Activated naive CD8-positive, alpha-beta T cell treated with anti-CD3 and anti-CD28 coated beads, Interleukin-2, amount 50 U/mL, for 24 hours (primary cell): ENCODE results near the gene MISP3.
A peak's percentile ranks its signal among the peaks of the same experiment; 100 is the strongest.
"Not testable (repeated sequence)": the region's sequence is repeated elsewhere in the genome, so short reads cannot be mapped to it uniquely, and the experiment has no call there.

Experiments used
- ATAC-seq: fragments of 150-1000 bp; cut with Tn5 transposase; one replicate; pipeline ENCODE4 v1.10.0; 2021
- DNase-seq: peaks from one replicate; pipeline ENCODE4 v3.0.0; 2021
- H3K27ac Mint-ChIP-seq: one replicate; pipeline ENCODE4 v1.8.0; 2021; ENCODE audit warnings: mild to moderate bottlenecking, mixed read lengths
- H3K27me3 Mint-ChIP-seq: one replicate; pipeline ENCODE4 v1.8.0; 2021; ENCODE audit warnings: mixed read lengths
- H3K36me3 Mint-ChIP-seq: one replicate; pipeline ENCODE4 v1.8.0; 2021; ENCODE audit warnings: low read depth, mixed read lengths
- H3K4me1 Mint-ChIP-seq: one replicate; pipeline ENCODE4 v1.8.0; 2021; ENCODE audit warnings: mixed read lengths
- H3K4me3 Mint-ChIP-seq: one replicate; pipeline ENCODE4 v1.8.0; 2021; ENCODE audit warnings: mild to moderate bottlenecking, moderate library complexity, mixed read lengths
- H3K9me3 Mint-ChIP-seq: one replicate; pipeline ENCODE4 v1.8.0; 2021; ENCODE audit warnings: mixed read lengths

MISP3 gene

DNA sequence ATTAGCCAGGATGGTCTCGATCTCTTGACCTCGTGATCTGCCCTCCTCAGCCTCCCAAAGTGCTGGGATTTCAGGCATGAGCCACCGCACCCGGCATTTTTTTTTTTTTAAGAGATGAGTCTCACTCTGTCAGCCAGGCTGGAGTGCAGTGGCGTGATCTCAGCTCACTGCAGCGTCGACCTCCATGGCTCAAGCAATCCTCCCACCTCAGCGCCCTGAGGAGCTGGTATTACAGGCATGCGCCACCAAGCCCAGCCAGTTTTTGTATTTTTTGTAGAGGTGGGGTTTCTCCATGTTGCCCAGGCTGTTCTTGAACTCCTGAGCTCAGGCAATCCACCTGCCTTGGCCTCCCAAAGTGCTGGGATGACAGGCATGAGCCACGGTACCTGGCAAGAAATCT, 24.7 kb upstream of the MISP3 start:
- not testable (repeated sequence) for ATAC-seq, H3K27me3 Mint-ChIP-seq, DNase-seq, H3K4me1 Mint-ChIP-seq, H3K4me3 Mint-ChIP-seq, H3K27ac Mint-ChIP-seq, H3K9me3 Mint-ChIP-seq
- peaks cover 49% of the 10 kb centered on the region for H3K36me3 Mint-ChIP-seq

DNA sequence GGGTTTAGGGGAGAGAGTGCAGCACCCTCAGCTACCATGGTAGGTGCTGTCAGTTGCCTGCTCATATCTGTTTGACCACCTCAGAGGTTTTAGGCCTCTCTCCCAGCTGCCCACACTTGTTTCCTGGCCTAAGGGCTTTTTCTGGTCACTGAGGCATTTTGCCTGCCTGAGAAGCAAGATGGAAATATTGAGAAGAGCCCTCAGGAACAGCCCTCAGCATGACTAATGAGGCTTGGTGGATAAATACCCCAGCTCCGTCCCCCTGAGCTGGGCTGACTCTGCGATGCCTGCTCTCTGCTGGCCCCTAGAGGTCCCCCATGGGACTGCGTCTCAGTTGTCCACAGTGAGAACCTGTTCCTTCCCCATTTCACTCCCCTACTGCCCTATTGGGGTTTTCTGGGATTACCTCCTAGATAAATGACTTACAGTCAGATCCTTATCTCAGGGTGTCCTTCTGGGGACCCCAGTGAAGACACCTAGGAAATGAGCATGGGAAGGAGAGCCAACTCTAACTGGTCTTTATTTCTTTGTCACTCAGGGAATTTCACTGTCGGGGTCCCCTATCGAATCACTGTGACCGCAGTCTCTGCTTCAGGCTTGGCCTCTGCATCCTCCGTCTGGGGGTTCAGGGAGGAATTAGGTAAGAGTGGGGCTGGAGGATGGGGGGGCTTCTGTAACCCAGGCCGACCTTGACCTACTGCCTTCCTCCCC, 24.0 kb upstream of the MISP3 start:
- H3K4me1 Mint-ChIP-seq: peaks cover 9% of the 10 kb centered on the region
- peaks cover 48% of the 10 kb centered on the region for H3K36me3 Mint-ChIP-seq
- H3K27ac Mint-ChIP-seq: no peak overlapping the region
- no peaks in the 10 kb centered on the region for H3K9me3 Mint-ChIP-seq
- ATAC-seq (peak; percentile 92), DNase-seq (peak; percentile 86)
- no peak overlapping the region for H3K4me3 Mint-ChIP-seq
- no peaks in the 10 kb centered on the region for H3K27me3 Mint-ChIP-seq

DNA sequence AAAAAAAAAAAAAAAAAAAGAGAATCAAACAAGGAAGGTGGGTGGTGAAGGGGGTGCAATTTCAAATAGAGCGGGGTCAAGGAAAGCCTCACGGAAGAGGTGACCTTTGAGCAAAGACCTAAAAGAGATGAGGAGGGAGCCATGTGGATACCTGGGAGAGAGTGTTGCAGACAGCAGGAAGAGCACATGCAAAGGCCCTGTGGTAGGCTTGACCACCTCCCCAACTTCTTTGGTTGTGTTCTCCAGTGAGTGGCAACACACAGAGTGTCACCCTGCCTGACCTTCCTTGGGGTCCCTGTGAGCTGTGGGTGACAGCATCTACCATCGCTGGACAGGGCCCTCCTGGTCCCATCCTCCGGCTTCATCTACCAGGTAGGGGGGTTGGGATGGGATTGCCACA, 22.1 kb upstream of the MISP3 start:
- Mint-ChIP-seq H3K4me3 (no peak overlapping the region), H3K4me1 (peaks cover 9% of the 10 kb centered on the region), H3K9me3 (no peaks in the 10 kb centered on the region), H3K27me3 (peaks cover 3% of the 10 kb centered on the region), H3K27ac (no peak overlapping the region), H3K36me3 (peaks cover 50% of the 10 kb centered on the region)
- no peak for ATAC-seq
- no peak for DNase-seq

DNA sequence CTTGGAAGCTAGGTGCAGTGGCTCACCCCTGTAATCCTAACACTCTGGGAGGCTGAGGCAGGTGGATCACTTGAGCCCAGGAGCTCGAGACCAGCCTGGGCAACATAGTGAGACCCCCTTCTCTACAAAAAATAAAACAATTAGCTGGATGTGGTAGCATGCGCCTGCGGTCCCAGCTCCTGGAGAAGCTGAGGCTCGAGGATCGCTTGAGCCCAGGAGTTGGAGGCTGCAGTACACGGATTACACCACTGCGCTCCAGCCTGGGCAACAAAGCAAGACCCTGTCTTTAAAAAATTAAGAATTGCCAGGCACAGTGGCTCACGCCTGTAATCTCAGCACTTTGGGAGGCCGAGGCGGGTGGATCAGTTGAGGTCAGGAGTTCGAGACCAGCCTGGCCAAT, 21.6 kb upstream of the MISP3 start:
- not testable (repeated sequence) for H3K9me3 Mint-ChIP-seq, DNase-seq, H3K4me3 Mint-ChIP-seq, H3K4me1 Mint-ChIP-seq, ATAC-seq, H3K27ac Mint-ChIP-seq, H3K27me3 Mint-ChIP-seq
- peaks cover 47% of the 10 kb centered on the region for H3K36me3 Mint-ChIP-seq

DNA sequence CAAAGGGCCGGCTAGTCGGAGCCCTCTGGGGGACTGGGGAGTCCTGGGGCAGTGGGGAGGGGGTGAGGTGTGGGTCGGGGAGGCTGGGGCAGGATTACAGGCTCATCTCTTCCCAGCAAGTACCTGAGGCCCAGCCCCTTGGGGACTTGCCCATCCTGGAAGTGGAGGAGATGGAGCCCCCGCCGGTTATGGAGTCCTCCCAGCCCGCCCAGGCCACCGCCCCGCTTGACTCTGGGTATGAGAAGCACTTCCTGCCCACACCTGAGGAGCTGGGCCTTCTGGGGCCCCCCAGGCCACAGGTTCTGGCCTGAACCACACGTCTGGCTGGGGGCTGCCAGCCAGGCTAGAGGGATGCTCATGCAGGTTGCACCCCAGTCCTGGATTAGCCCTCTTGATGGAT, 20.6 kb upstream of the MISP3 start:
- H3K9me3 Mint-ChIP-seq: no peaks in the 10 kb centered on the region
- ATAC-seq (no peak), DNase-seq (no peak)
- peaks cover 6% of the 10 kb centered on the region for H3K27me3 Mint-ChIP-seq
- peaks cover 9% of the 10 kb centered on the region for H3K4me1 Mint-ChIP-seq
- H3K36me3 Mint-ChIP-seq: peaks cover 40% of the 10 kb centered on the region
- no peak overlapping the region for H3K27ac Mint-ChIP-seq
- no peak overlapping the region for H3K4me3 Mint-ChIP-seq

DNA sequence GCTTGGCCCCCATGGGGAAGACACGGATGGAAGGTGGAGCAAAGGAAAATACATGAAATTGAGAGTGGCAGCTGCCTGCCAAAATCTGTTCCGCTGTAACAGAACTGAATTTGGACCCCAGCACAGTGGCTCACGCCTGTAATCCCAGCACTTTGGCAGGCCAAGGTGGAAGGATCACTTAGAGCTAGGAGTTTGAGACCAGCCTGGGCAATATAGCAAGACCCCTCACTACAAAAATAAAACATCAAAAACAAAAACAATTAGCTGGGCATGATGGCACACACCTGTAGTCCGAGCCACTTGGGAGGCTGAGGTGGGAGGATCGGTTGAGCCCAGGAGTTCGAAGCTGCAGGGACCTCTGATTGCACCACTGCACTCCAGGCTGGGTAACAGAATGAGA, 20.1 kb upstream of the MISP3 start:
- no peak overlapping the region for H3K27ac Mint-ChIP-seq
- peaks cover 10% of the 10 kb centered on the region for H3K27me3 Mint-ChIP-seq
- peaks cover 8% of the 10 kb centered on the region for H3K4me1 Mint-ChIP-seq
- H3K36me3 Mint-ChIP-seq: peaks cover 38% of the 10 kb centered on the region
- H3K9me3 Mint-ChIP-seq: no peaks in the 10 kb centered on the region
- DNase-seq: no peak
- no peak overlapping the region for H3K4me3 Mint-ChIP-seq
- ATAC-seq: no peak

DNA sequence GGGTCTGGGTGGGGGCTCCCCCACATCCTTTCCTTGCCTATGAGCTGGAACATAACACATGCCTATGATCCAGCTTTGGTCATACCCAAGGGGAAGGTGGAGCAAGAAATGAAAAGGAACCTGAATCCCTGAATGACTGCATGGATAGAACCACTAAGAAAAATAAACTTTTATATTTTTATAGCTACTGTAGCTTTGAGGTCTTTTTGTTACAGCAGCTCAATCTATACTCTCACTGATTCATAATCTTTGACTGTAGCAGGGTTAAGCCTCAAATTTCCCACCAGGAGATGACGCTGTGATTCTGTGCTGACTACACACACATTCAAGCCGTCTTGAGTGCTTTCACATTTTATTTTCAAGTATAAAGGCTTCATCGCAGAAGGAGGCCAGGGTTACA, 19.6 kb upstream of the MISP3 start:
- Mint-ChIP-seq H3K4me1 (peaks cover 13% of the 10 kb centered on the region), H3K4me3 (no peak overlapping the region), H3K27me3 (peaks cover 14% of the 10 kb centered on the region), H3K9me3 (no peaks in the 10 kb centered on the region), H3K27ac (no peak overlapping the region), H3K36me3 (peaks cover 36% of the 10 kb centered on the region)
- no peak for DNase-seq
- no peak for ATAC-seq

DNA sequence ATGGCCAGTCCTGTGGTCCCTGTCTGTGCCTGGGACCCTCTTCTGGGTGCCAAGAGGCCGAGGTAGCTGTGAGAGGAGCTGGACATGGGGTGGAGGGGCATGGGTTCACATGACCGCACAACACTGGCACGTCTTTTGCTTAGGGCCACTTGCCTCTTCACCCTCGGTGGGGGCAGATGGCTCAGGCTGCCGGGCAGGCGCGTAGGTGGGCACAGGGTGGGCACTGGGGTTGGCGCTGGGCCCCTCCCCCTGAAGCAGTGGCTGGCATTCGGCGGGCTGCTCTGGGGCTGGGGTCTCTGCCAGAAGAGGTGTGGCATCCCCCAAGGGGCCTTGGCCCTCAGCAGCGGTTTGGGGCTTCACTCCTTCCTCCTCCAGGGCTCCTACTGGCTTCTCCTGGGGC, 19.1 kb upstream of the MISP3 start:
- H3K27ac Mint-ChIP-seq: no peak overlapping the region
- H3K27me3 Mint-ChIP-seq: peaks cover 19% of the 10 kb centered on the region
- DNase-seq: no peak
- peaks cover 14% of the 10 kb centered on the region for H3K4me1 Mint-ChIP-seq
- no peak overlapping the region for H3K4me3 Mint-ChIP-seq
- no peak for ATAC-seq
- H3K36me3 Mint-ChIP-seq: peaks cover 33% of the 10 kb centered on the region
- H3K9me3 Mint-ChIP-seq: no peaks in the 10 kb centered on the region

DNA sequence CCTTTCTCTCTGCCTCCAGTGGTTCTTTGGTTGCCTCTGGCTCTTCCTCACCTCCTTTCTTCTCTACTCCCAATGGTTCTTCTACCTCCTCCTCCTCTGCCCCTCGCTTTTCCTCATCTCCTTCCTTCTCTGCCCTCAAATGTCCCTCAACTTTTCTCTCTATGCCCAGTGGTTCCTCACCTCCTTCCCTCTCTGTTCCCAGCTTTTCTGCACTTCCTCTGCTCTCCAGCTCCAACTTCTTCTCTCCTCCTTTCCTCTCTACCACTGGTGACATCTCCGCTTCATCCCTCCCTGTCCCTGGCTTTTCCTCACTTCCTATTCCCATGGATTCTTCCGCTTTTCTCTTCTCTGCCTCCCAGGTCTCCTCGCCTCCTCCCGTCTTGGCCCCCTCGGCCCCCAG, 18.5 kb upstream of the MISP3 start:
- DNase-seq (no peak), ATAC-seq (no peak)
- Mint-ChIP-seq H3K4me3 (no peak overlapping the region), H3K27me3 (peaks cover 25% of the 10 kb centered on the region), H3K4me1 (peaks cover 17% of the 10 kb centered on the region), H3K36me3 (peaks cover 28% of the 10 kb centered on the region), H3K9me3 (no peaks in the 10 kb centered on the region), H3K27ac (no peak overlapping the region)

DNA sequence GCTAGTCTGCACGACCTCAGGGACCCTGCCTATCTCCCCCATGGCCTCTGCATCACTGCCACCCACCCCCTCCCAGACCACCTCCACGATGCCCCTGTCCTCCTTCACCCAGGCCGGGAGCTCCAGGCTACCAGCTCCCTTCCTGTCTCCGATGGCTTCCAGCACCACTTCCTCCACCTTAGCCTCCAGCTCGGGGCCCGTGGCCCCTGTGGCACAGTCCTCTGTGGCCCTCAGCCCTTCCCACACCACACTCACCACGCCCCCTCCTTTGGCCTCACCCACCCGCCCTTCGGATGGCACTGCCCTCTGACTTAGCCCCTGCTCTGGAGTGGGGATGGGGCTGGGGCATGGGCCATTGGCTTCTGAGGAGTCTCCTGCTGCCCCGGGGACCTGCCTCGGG, 17.9 kb upstream of the MISP3 start:
- H3K9me3 Mint-ChIP-seq: no peaks in the 10 kb centered on the region
- peaks cover 26% of the 10 kb centered on the region for H3K36me3 Mint-ChIP-seq
- DNase-seq (no peak), ATAC-seq (no peak)
- peaks cover 30% of the 10 kb centered on the region for H3K27me3 Mint-ChIP-seq
- no peak overlapping the region for H3K4me3 Mint-ChIP-seq
- H3K27ac Mint-ChIP-seq: no peak overlapping the region
- peaks cover 19% of the 10 kb centered on the region for H3K4me1 Mint-ChIP-seq

DNA sequence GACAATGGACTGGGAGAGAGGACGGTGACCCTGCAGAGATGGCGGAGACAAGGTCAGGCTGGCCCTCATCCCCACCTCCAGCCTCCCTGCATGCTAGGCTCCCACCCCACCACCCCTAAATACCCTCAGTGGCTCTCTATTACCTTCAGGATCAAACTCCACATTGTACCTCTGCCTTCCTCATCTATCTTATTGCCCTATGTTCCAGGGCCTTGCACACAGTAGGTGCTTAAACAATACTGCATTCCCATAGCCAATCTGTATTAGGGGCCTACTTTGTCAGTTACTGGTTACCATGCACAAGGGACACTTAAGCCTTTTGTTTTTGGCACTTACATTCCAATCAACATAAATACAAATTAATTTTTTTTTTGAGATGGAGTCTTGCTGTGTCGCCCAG, 17.2 kb upstream of the MISP3 start:
- H3K36me3 Mint-ChIP-seq: peaks cover 21% of the 10 kb centered on the region
- H3K27me3 Mint-ChIP-seq: peaks cover 34% of the 10 kb centered on the region
- peaks cover 19% of the 10 kb centered on the region for H3K4me1 Mint-ChIP-seq
- no peaks in the 10 kb centered on the region for H3K9me3 Mint-ChIP-seq
- no peak overlapping the region for H3K4me3 Mint-ChIP-seq
- ATAC-seq: no peak
- no peak for DNase-seq
- H3K27ac Mint-ChIP-seq: no peak overlapping the region

DNA sequence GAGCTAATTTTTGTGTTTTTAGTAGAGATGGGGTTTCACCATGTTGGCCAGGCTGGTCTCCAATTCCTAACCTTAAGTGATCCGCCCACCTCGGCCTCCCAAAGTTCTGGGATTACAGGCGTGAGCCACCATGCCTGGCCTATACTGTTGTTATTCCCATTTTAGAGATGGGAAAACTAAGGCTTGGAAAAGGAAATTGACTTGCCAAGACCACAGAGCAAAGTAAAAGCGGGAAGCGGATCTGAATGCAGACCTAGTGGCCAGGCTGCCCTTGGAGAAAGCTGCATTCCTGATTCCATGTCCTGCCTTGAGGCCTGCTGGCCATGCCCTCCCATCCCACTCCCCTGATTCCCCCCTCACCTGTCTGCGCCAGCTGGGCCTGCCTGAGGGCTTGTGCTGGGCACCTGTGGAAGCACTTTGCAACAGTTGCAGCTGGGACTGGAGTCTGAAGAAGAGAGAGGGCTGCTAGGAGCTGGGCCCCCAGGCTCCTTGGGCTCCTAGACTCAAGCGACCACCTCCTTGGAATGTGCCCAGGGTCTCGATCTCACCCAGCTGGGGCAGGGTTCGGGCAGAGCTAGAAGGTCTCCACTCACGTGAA, 16.4 kb upstream of the MISP3 start:
- DNase-seq: no peak
- Mint-ChIP-seq H3K36me3 (peaks cover 17% of the 10 kb centered on the region), H3K4me3 (no peak overlapping the region), H3K27ac (no peak overlapping the region), H3K9me3 (no peaks in the 10 kb centered on the region), H3K4me1 (peaks cover 19% of the 10 kb centered on the region), H3K27me3 (peaks cover 39% of the 10 kb centered on the region)
- ATAC-seq: no peak

DNA sequence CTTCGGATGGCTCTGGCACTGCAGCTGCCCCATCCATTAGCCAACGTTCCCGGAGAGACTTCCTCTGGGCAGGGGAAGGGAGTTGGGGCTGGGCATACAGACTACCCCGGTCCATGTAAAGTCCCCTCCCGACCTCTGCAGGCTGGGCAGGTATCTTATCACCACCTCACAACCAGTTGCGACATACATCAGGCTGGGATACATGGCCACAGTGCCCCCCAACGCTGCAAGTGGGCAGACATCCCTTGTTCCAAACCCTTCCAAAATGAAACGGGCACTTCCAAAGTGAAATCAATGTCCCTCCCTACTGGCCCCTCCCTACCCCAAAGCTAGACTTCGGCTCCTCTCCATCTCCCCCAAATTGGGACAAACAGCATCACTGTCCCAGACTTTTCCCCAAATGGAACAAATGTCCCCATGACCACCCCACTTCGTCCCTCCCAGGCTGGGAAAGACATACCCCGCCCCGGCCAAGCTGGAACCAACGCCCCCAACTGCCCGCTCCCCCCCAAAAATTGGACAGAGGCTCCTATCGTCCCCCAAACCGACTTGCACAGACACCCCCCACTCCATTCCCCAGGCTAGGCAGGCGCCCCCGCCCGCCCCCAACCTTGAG, 15.7 kb upstream of the MISP3 start:
- Mint-ChIP-seq H3K36me3 (peaks cover 13% of the 10 kb centered on the region), H3K27me3 (peaks cover 41% of the 10 kb centered on the region), H3K4me1 (peaks cover 19% of the 10 kb centered on the region), H3K27ac (no peak overlapping the region), H3K9me3 (no peaks in the 10 kb centered on the region), H3K4me3 (peak overlapping the region; percentile 6)
- no peak for ATAC-seq
- DNase-seq: no peak

DNA sequence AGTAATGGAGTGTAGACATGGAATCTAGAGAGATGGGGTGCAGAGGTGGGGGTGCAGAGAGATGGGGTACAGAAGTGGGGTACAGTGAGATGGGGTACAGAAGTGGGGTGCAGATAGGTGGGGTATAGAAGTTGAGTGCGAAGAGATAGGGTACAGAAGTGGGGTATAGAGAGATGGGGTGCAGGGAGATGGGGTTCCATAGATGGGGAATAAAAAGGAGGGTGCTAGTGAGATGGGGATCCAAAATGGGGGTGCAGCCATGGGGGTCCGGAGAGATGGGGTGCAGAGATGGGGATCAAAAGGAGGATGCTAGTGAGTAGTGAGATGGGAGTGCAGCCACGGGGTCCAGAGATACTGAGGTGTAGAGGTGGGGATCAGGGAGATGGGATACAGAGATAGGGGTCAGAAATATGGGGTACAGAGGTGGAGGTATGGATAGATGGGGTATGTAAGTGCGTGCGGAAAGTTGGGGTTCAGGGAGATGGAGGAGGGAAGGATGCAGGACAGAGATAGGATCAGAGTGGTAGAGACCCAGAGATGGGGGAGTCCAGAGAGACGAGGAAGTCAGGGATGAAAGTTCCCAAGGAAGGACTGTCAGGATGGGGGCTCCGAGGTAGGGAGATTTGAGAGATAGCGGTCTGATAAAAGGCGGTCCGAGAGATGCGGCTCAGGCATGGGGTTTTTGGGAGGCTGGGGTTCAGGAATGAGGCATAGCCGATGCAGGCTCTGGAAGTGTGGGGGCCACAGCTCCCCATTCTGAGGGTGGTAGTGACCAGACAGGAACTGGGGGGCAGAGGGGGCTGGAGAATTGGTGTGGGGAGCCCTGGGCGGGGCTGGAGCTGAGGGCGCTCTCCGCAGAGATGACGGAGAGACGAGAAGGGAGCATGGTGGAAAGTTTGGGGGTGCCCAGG, 14.1 kb upstream of the MISP3 start:
- no peak for DNase-seq
- peaks cover 43% of the 10 kb centered on the region for H3K27me3 Mint-ChIP-seq
- H3K9me3 Mint-ChIP-seq: no peaks in the 10 kb centered on the region
- H3K4me3 Mint-ChIP-seq: peak overlapping the region; percentile 59
- no peak for ATAC-seq
- peaks cover 3% of the 10 kb centered on the region for H3K36me3 Mint-ChIP-seq
- H3K4me1 Mint-ChIP-seq: peaks cover 19% of the 10 kb centered on the region
- no peak overlapping the region for H3K27ac Mint-ChIP-seq
